Testis (tissue), 3 donors: ENCODE data around the gene GSX2. TPM values are rescaled to one million over a fixed set of nuclear protein-coding genes. Genes with fewer than 3 reads are reported as not detected.
A peak's percentile ranks its signal among the peaks of the same experiment; 100 is the strongest.

ENCODE experiments used
- DNase-seq: peaks from one replicate; pipeline ENCODE4 v3.0.0-alpha.2; 2019
- H3K27ac ChIP-seq, 2 donors: fragments of 200-600 bp; sonication (generic); one replicate each; pipeline ENCODE4 v1.5.1; 2019
- H3K27me3 ChIP-seq: fragments of 200-600 bp; sonication (generic); one replicate; pipeline ENCODE4 v1.5.1; 2019
- H3K36me3 ChIP-seq: fragments of 200-600 bp; sonication (generic); one replicate; pipeline ENCODE4 v1.5.1; 2017; ENCODE audit warnings: low read depth; ENCODE audit errors: missing control alignments
- H3K4me1 ChIP-seq: fragments of 200-600 bp; sonication (generic); one replicate; pipeline ENCODE4 v1.5.1; 2019
- H3K4me3 ChIP-seq, 2 donors: fragments of 200-600 bp; sonication (generic); one replicate each; pipeline ENCODE4 v1.5.1; 2017 to 2019
- H3K9me3 ChIP-seq: fragments of 200-600 bp; sonication (generic); one replicate; pipeline ENCODE4 v1.5.1; 2017
- POLR2A ChIP-seq: fragments of 450-650 bp; IDR thresholded peaks from one replicate; pipeline ENCODE4 v1.6.1; 2017; ENCODE audit warnings: antibody characterized with exemption, mild to moderate bottlenecking, moderate library complexity
- WGBS, 2 donors: methylation state at CpG; one replicate each; pipeline ENCODE4 v1.1.5; 2018; 5-methylcytosine and 5-hydroxymethylcytosine counted together
- intact Hi-C: fragments of 100-400 bp; cut with DNase I; formaldehyde crosslinking; loops from one replicate; pipeline ENCODE4 v1.15.1; 2023; ENCODE audit warnings: low total_unique reads
- polyA plus RNA-seq: library from polyadenylated mRNA; stranded (reverse); fragments of 350-450 nt; fragmentation: Illumina TruSeq; extraction: RNeasy Lipid Tissue Mini Kit (QIAGEN cat#74804); gene quantifications from one replicate; pipeline ENCODE4 v1.2.3, GENCODE V29; 2014; ENCODE audit warnings: low read depth, low replicate concordance; ENCODE audit not compliant: insufficient read depth
- total RNA-seq, 2 donors: library from RNA; depleted of rRNA; stranded (reverse); fragments of >200 nt; gene quantifications; one replicate each; pipeline ENCODE4 v1.2.3, GENCODE V29; 2016
- TF ChIP-seq, protein P1 (sequence below), 3 experiments: fragments of 450-650 bp in 2 of 3; fragments of 200-600 bp in 1 of 3; sonication (generic) in 1 of 3; IDR thresholded peaks; one replicate each; pipeline ENCODE4 v1.5.1; 2016 to 2019; ENCODE audit warnings: antibody characterized with exemption in 3 of 3, mild to moderate bottlenecking in 2 of 3, moderate library complexity in 1 of 3

Gene GSX2
- total and polyA plus RNA-seq, 3 donors from 2014 or later: 1.1 to 2.0 (median 1.8) TPM

DNA sequence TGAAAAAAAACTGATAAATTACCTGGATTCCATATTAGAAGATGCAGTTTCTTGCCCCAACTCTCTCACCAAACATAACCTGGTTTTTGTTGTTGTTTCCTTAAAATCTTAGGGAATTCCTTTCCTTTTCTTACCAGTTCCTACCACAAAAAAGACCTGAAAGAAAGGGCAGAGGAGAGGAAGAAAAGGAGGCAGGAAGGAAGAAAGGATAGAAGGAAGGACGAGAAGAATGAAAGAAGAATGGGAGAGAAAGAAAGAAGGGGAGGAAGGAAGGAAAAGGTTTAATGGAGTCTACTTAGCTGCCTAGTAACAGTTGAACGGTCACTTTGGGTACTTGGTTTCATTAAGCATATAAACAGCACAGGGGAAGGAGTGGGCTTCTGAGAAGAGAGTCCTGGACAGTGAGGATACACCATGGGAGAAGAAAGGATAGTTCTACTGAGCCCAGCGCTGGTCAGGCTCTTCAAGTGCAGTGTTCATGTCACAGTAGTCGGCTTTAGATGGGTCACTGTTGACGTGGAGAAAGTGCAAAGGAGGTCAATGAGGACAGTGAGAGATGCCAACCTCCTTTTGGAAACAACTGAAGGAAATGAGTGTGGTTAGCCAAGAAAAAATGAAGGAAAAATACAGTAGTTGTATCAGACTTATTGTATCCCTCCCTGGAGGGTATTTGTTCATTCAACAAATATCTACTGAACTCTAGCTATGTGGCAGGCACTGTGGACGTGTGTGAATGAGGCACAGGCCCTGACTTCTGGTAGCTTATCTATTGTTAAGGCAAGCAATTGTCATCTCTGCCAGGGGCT is 34.5 kb upstream of the GSX2 start:
- peak; percentile 49 for DNase-seq
- TF ChIP-seq, protein P1, sequence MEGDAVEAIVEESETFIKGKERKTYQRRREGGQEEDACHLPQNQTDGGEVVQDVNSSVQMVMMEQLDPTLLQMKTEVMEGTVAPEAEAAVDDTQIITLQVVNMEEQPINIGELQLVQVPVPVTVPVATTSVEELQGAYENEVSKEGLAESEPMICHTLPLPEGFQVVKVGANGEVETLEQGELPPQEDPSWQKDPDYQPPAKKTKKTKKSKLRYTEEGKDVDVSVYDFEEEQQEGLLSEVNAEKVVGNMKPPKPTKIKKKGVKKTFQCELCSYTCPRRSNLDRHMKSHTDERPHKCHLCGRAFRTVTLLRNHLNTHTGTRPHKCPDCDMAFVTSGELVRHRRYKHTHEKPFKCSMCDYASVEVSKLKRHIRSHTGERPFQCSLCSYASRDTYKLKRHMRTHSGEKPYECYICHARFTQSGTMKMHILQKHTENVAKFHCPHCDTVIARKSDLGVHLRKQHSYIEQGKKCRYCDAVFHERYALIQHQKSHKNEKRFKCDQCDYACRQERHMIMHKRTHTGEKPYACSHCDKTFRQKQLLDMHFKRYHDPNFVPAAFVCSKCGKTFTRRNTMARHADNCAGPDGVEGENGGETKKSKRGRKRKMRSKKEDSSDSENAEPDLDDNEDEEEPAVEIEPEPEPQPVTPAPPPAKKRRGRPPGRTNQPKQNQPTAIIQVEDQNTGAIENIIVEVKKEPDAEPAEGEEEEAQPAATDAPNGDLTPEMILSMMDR (IDR thresholded peaks at IDR 0.05): no peak
- no peak for TF ChIP-seq POLR2A
- intact Hi-C loops: no loop called here
- Histone ChIP-seq H3K9me3 (no peaks in the 10 kb centered on the region), H3K27me3 (no peaks in the 10 kb centered on the region), H3K4me3 (peak overlapping the region; percentile 80 to 98), H3K36me3 (no peaks in the 10 kb centered on the region), H3K27ac (peak overlapping the region; percentile 87 to 100), H3K4me1 (peaks cover 47% of the 10 kb centered on the region)
- WGBS, 2 donors: 17 to 24% methylated on average over 6 of the region's 6 CpGs

DNA sequence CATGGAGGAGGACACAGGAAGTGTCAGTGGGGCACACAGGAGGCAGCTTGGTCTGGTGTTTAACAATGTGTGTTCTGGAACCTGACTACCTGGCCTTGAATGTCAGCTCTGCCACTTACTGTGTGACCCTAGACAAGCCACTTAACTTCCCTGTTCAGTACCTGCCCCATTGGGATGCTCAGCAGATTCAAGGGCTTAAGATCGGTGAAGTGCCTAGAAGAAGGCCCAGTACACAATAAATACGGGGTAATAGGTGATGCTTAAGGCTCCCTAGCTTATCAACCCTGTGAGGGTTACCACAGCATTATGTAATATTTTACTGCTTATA is 33.9 kb upstream of the GSX2 start:
- intact Hi-C loops: no loop called here
- Histone ChIP-seq H3K9me3 (no peaks in the 10 kb centered on the region), H3K36me3 (no peaks in the 10 kb centered on the region), H3K4me3 (no peak overlapping the region), H3K27me3 (no peaks in the 10 kb centered on the region), H3K27ac (peak overlapping the region; percentile 87 to 100), H3K4me1 (peaks cover 42% of the 10 kb centered on the region)
- no peak for DNase-seq
- TF ChIP-seq, protein P1 (IDR thresholded peaks at IDR 0.05): no peak
- TF ChIP-seq POLR2A: no peak
- WGBS, 2 donors: 80 to 85% methylated on average over 2 of the region's 2 CpGs

DNA sequence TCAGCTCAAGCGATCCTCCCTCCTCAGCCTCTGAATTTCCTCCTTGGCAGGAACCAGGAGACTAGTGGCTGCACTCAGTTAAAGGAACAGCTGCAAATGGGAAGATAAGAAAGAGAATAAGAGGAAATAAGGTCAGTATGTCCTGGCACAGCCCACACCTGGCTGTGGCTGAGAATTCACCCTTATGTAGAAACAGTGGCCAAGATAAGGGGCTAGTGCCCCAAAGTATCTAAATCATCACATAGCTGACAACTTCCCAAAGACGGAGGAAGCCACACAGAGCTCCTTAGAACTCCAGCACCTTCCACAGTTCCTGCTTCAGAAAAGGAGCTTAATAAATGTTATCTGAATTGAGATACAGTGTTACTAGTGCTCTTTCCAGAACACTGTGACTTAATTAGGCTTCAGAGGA is 33.2 kb upstream of the GSX2 start:
- no peak for TF ChIP-seq POLR2A
- TF ChIP-seq, protein P1 (IDR thresholded peaks at IDR 0.05): no peak
- H3K27ac ChIP-seq: peak overlapping the region; percentile 87 to 100
- no peaks in the 10 kb centered on the region for H3K36me3 ChIP-seq
- H3K27me3 ChIP-seq: no peaks in the 10 kb centered on the region
- DNase-seq: peak; percentile 79
- intact Hi-C loops: no loop called here
- 24 to 39% methylated on average over 2 of the region's 2 CpGs for WGBS, 2 donors
- H3K4me1 ChIP-seq: peaks cover 35% of the 10 kb centered on the region
- no peaks in the 10 kb centered on the region for H3K9me3 ChIP-seq
- no peak overlapping the region for H3K4me3 ChIP-seq

DNA sequence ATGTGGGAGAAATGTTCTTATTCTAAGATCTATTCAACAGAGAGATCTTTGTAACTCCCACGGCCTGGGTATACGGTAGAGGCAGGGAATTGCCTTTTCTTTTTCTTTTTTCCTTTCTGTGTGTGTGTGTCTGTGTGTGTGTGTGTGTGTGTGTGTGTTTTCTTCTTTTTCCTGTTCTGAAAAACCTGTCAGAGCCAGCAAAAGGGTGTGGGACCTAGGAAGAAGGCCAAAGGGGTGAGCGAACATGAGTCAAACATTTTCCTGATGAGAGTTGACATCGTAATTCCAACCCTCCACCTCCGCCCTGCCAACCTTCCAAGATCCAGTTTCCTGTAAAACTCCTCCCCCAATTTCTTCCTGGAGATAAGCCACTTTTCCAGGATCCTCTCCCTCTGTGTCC is 32.8 kb upstream of the GSX2 start:
- H3K4me3 ChIP-seq: no peak overlapping the region
- TF ChIP-seq, protein P1 (IDR thresholded peaks at IDR 0.05): no peak
- no peak for TF ChIP-seq POLR2A
- DNase-seq: no peak
- 28 to 31% methylated on average over 5 of the region's 5 CpGs for WGBS, 2 donors
- no peaks in the 10 kb centered on the region for H3K27me3 ChIP-seq
- peaks cover 31% of the 10 kb centered on the region for H3K4me1 ChIP-seq
- intact Hi-C loops: no loop called here
- peak overlapping the region; percentile 87 to 100 for H3K27ac ChIP-seq
- no peaks in the 10 kb centered on the region for H3K36me3 ChIP-seq
- H3K9me3 ChIP-seq: no peaks in the 10 kb centered on the region
